SJCRH30 (cell line): ENCODE results near the gene CDC14B. TPM values are rescaled to one million over a fixed set of nuclear protein-coding genes. Genes with fewer than 3 reads are reported as not detected.

ENCODE experiments used
- DNase-seq, 2 experiments: peaks; one replicate each; pipeline ENCODE4 v3.0.0-alpha.2; 2015 to 2020
- H3K27ac ChIP-seq: fragments of 250-450 bp; sonication (Bioruptor Pico); 2 replicates; pipeline ENCODE4 v1.5.1; 2020; ENCODE audit warnings: mild to moderate bottlenecking, moderate library complexity
- H3K27me3 ChIP-seq: fragments of 250-450 bp; sonication (Bioruptor Pico); 2 replicates; pipeline ENCODE4 v1.5.1; 2020; ENCODE audit warnings: mild to moderate bottlenecking, moderate library complexity
- H3K36me3 ChIP-seq: fragments of 250-450 bp; sonication (Bioruptor Pico); 2 replicates; pipeline ENCODE4 v1.5.1; 2020; ENCODE audit warnings: mild to moderate bottlenecking, moderate library complexity
- H3K4me1 ChIP-seq: fragments of 250-450 bp; sonication (Bioruptor Pico); 2 replicates; pipeline ENCODE4 v1.5.1; 2020; ENCODE audit warnings: mild to moderate bottlenecking, moderate library complexity
- H3K4me3 ChIP-seq: fragments of 250-450 bp; sonication (Bioruptor Pico); 2 replicates; pipeline ENCODE4 v1.5.1; 2020; ENCODE audit warnings: mild to moderate bottlenecking, moderate library complexity
- H3K9me3 ChIP-seq: fragments of 250-450 bp; sonication (Bioruptor Pico); replicated peaks from 2 replicates; pipeline ENCODE4 v1.5.1; 2020; ENCODE audit warnings: mild to moderate bottlenecking, moderate library complexity
- total RNA-seq: library from RNA; depleted of rRNA; stranded (reverse); fragments of >200 nt; shearing (Covaris generic); gene quantifications from 2 replicates; pipeline ENCODE4 v1.2.3, GENCODE V29; 2014

CDC14B gene
- total RNA-seq, 1 experiment from 2014 or later = 37.1 TPM

GRCh38 chr9:96501633-96502538 is 117.8 kb downstream of the CDC14B start:
- Histone ChIP-seq H3K27me3 (no peaks in the 10 kb centered on the region), H3K9me3 (no peaks in the 10 kb centered on the region), H3K4me3 (no peak overlapping the region), H3K36me3 (peaks cover 3% of the 10 kb centered on the region; the same call in 1 of the 2 replicates), H3K4me1 (no peaks in the 10 kb centered on the region), H3K27ac (no peak overlapping the region)
- DNase-seq = no peak

- H3K27me3 ChIP-seq = no peaks in the 10 kb centered on the region
- no peaks in the 10 kb centered on the region for H3K4me1 ChIP-seq
- H3K36me3 ChIP-seq = no peaks in the 10 kb centered on the region
- H3K27ac ChIP-seq = no peak overlapping the region
- no peak overlapping the region for H3K4me3 ChIP-seq
- H3K9me3 ChIP-seq = no peaks in the 10 kb centered on the region
- no peak for DNase-seq
Observed at GRCh38 chr9:96500696-96501632, 118.7 kb downstream of the CDC14B start.

GRCh38 chr9:96499257-96499656 is 120.4 kb downstream of the CDC14B start:
- Histone ChIP-seq H3K9me3 (no peaks in the 10 kb centered on the region), H3K4me3 (no peak overlapping the region), H3K36me3 (no peaks in the 10 kb centered on the region), H3K4me1 (no peaks in the 10 kb centered on the region), H3K27ac (no peak overlapping the region), H3K27me3 (no peaks in the 10 kb centered on the region)
- no peak for DNase-seq

- Histone ChIP-seq H3K4me3 (no peak overlapping the region), H3K36me3 (no peaks in the 10 kb centered on the region), H3K27ac (no peak overlapping the region), H3K4me1 (no peaks in the 10 kb centered on the region), H3K9me3 (no peaks in the 10 kb centered on the region), H3K27me3 (no peaks in the 10 kb centered on the region)
- no peak for DNase-seq
Observed at GRCh38 chr9:96498796-96499195, 120.8 kb downstream of the CDC14B start.

GRCh38 chr9:96497117-96497399 is 122.6 kb downstream of the CDC14B start:
- no peak for DNase-seq
- Histone ChIP-seq H3K9me3 (no peaks in the 10 kb centered on the region), H3K4me3 (no peak overlapping the region), H3K27ac (no peak overlapping the region), H3K4me1 (no peaks in the 10 kb centered on the region), H3K27me3 (no peaks in the 10 kb centered on the region), H3K36me3 (no peaks in the 10 kb centered on the region)

- Histone ChIP-seq H3K36me3 (no peaks in the 10 kb centered on the region), H3K27ac (no peak overlapping the region), H3K4me1 (no peaks in the 10 kb centered on the region), H3K27me3 (no peaks in the 10 kb centered on the region), H3K4me3 (no peak overlapping the region), H3K9me3 (no peaks in the 10 kb centered on the region)
- no peak for DNase-seq
Observed at GRCh38 chr9:96496368-96497116, 123.1 kb downstream of the CDC14B start.

- no peaks in the 10 kb centered on the region for H3K9me3 ChIP-seq
- no peaks in the 10 kb centered on the region for H3K27me3 ChIP-seq
- no peak overlapping the region for H3K27ac ChIP-seq
- no peaks in the 10 kb centered on the region for H3K36me3 ChIP-seq
- no peaks in the 10 kb centered on the region for H3K4me1 ChIP-seq
- H3K4me3 ChIP-seq = no peak overlapping the region
- no peak for DNase-seq
Observed at GRCh38 chr9:96495341-96495740, 124.3 kb downstream of the CDC14B start.

GRCh38 chr9:96494215-96494800 is 125.3 kb downstream of the CDC14B start:
- Histone ChIP-seq H3K9me3 (no peaks in the 10 kb centered on the region), H3K27ac (no peak overlapping the region), H3K4me3 (no peak overlapping the region), H3K36me3 (0 out of 2 replicates have a peak, but pooled peaks cover 2% of the 10 kb centered on the region), H3K27me3 (no peaks in the 10 kb centered on the region), H3K4me1 (no peaks in the 10 kb centered on the region)
- no peak for DNase-seq

GRCh38 chr9:96493757-96494156 is 125.9 kb downstream of the CDC14B start:
- no peaks in the 10 kb centered on the region for H3K9me3 ChIP-seq

GRCh38 chr9:96492993-96493531 is 126.6 kb downstream of the CDC14B start:
- H3K4me1 ChIP-seq = no peaks in the 10 kb centered on the region
- no peak for DNase-seq
- no peak overlapping the region for H3K4me3 ChIP-seq
- no peaks in the 10 kb centered on the region for H3K9me3 ChIP-seq
- no peaks in the 10 kb centered on the region for H3K27me3 ChIP-seq
- H3K36me3 ChIP-seq = 0 out of 2 replicates have a peak, but pooled peaks cover 2% of the 10 kb centered on the region
- H3K27ac ChIP-seq = no peak overlapping the region

More at GRCh38 chr9:96493757-96494156, 125.9 kb downstream of the CDC14B start:
- DNase-seq = no peak
- no peaks in the 10 kb centered on the region for H3K27me3 ChIP-seq
- no peak overlapping the region for H3K27ac ChIP-seq
- 0 out of 2 replicates have a peak, but pooled peaks cover 2% of the 10 kb centered on the region for H3K36me3 ChIP-seq
- H3K4me3 ChIP-seq = no peak overlapping the region
- no peaks in the 10 kb centered on the region for H3K4me1 ChIP-seq

GRCh38 chr9:96491880-96492525 is 127.6 kb downstream of the CDC14B start:
- Histone ChIP-seq H3K36me3 (peaks cover 13% of the 10 kb centered on the region), H3K27ac (no peak overlapping the region), H3K9me3 (no peaks in the 10 kb centered on the region), H3K27me3 (no peaks in the 10 kb centered on the region), H3K4me3 (no peak overlapping the region), H3K4me1 (0 out of 2 replicates have a peak, but pooled peaks cover 1% of the 10 kb centered on the region)
- no peak for DNase-seq

- no peak for DNase-seq
- H3K36me3 ChIP-seq = peaks cover 16% of the 10 kb centered on the region
Observed at GRCh38 chr9:96491079-96491879, 128.4 kb downstream of the CDC14B start.

GRCh38 chr9:96490534-96491078 is 129.0 kb downstream of the CDC14B start:
- no peak for DNase-seq
- H3K4me3 ChIP-seq = no peak overlapping the region

More at GRCh38 chr9:96491079-96491879, 128.4 kb downstream of the CDC14B start:
- Histone ChIP-seq H3K4me1 (0 out of 2 replicates have a peak, but pooled peaks cover 2% of the 10 kb centered on the region), H3K4me3 (no peak overlapping the region), H3K27me3 (no peaks in the 10 kb centered on the region), H3K9me3 (no peaks in the 10 kb centered on the region), H3K27ac (no peak overlapping the region)

More at GRCh38 chr9:96490534-96491078, 129.0 kb downstream of the CDC14B start:
- Histone ChIP-seq H3K36me3 (peaks cover 17% of the 10 kb centered on the region), H3K27me3 (no peaks in the 10 kb centered on the region), H3K9me3 (no peaks in the 10 kb centered on the region), H3K4me1 (0 out of 2 replicates have a peak, but pooled peaks cover 2% of the 10 kb centered on the region), H3K27ac (no peak overlapping the region)
